ENCODE data around the gene MIER1. TPM values are rescaled to one million over a fixed set of nuclear protein-coding genes. Genes with fewer than 3 reads are reported as not detected.
A peak's percentile ranks its signal among the peaks of the same experiment; 100 is the strongest.

MIER1 gene
- total RNA-seq, 1 experiment from 2014 or later: 28.7 TPM

DNA sequence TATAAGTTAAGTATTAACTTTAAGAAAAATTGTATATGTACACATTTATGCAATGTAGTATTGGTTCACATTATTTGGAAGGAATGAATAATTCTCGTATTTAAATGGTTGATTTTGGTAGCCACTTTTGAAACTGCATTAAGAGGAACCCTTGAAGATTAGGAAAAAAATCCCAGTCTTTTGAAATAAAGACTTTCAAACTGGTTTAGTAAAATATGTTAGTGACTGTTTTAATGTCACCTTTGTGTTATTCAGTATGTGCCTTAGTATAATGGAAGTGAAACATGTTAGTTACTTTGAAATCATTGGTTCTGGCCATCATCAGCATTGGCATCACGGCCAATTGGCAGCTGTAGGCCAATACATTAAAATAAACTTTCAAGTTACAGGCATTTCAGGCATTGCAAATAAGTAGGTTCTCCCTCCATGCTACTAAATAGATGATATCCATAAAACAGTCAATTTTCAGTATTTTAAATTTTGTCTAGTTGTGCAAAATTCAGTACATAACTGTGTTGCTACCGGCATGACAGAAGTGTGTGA is 4.4 kb downstream of the MIER1 start:
- DNase-seq (ENCODE audit: low read depth, low spot score): no peak
- Histone ChIP-seq H3K4me3 (replicated peaks in 1 of 2; ENCODE audit: low read depth in 1 of 2, low read length in 2 of 2) (peak overlapping the region; percentile 35 to 77), H3K27me3 (ENCODE audit: insufficient read depth, low read length) (no peaks in the 10 kb centered on the region), H3K9ac (ENCODE audit: low read length) (peak overlapping the region; percentile 84), H3K4me1 (ENCODE audit: control insufficient read depth in 1 of 2, insufficient read depth in 2 of 2, low read length in 2 of 2) (peaks cover 18 to 25% of the 10 kb centered on the region in 2 experiments; a peak in 3 of 4 replicates), H4K20me1 (ENCODE audit: insufficient read depth) (no peaks in the 10 kb centered on the region), H3K9me3 (ENCODE audit: control insufficient read depth in 1 of 2, insufficient read depth in 1 of 2, low read depth in 1 of 2, low read length in 2 of 2) (no peaks in the 10 kb centered on the region), H3K4me2 (ENCODE audit: low read length) (peak overlapping the region; percentile 86), H3K36me3 (ENCODE audit: control insufficient read depth in 1 of 2, insufficient read depth in 2 of 2, low read length in 2 of 2) (no peaks in the 10 kb centered on the region), H3K79me2 (ENCODE audit: insufficient read depth, low read length) (peaks cover 73% of the 10 kb centered on the region), H3K27ac (ENCODE audit: low read depth, low read length) (peak overlapping the region; percentile 83), H3K9me2 (ENCODE audit: insufficient read depth) (no peaks in the 10 kb centered on the region), H2AFZ (ENCODE audit: low read depth, low read length, poor library complexity, severe bottlenecking) (no peak overlapping the region)
- CTCF ChIA-PET: no interaction called here
- intact Hi-C loops (cut with micrococcal nuclease): no loop called here
- no peak for ATAC-seq
- RAD21 ChIA-PET (ENCODE audit: low non-redundant PET in 1 of 2, low total read pairs in 2 of 2, uncharacterized antibody in 2 of 2, unreplicated experiment in 2 of 2): no interaction called here
- POLR2A ChIA-PET: no interaction called here
- no TSS peak for BruUV-seq (replicated peaks)
- TF ChIP-seq, protein P1, sequence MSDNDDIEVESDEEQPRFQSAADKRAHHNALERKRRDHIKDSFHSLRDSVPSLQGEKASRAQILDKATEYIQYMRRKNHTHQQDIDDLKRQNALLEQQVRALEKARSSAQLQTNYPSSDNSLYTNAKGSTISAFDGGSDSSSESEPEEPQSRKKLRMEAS (IDR thresholded peaks at IDR 0.05): 0 out of 2 replicates have a peak, but pooled peaks have one; percentile 6
- no peak for TF ChIP-seq YY1 (IDR thresholded peaks at IDR 0.05; ENCODE audit: extremely low read depth, insufficient replicate concordance, low read depth, low read length)
- no peak for TF ChIP-seq EZH2 (IDR thresholded peaks at IDR 0.05)
- TF ChIP-seq ZFX (IDR thresholded peaks at IDR 0.05): no peak
- no peak for TF ChIP-seq POLR2A (IDR thresholded peaks at IDR 0.05; ENCODE audit: borderline replicate concordance, extremely low read depth, insufficient read depth, insufficient read length)

DNA sequence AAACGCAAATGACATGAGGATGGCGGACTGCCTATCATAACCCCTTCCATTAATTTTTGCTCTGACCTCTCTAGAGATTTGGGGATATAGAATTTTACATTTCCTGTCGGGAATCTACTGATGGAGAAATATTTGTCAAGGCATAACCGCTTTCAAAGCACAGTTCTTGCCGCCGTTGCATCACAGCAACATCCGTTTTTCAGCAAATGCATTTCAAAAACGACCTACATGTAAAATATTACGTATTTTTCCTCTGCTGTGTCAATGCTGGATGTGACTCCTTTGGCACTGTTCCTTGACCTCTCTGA is 4.9 kb downstream of the MIER1 start:
- RAD21 ChIA-PET (ENCODE audit: low non-redundant PET in 1 of 2, low total read pairs in 2 of 2, uncharacterized antibody in 2 of 2, unreplicated experiment in 2 of 2): no interaction called here
- TF ChIP-seq CBX3 (IDR thresholded peaks at IDR 0.05; ENCODE audit: low read depth) (0 out of 2 replicates have a peak, but pooled peaks have one; percentile 35), TCF7L2 (IDR thresholded peaks at IDR 0.05; ENCODE audit: borderline replicate concordance, extremely low read depth, insufficient read depth, insufficient read length) (no peak), SRF (IDR thresholded peaks at IDR 0.05; ENCODE audit: low read depth) (peak; percentile 26; the same call in 1 of the 2 replicates), CEBPB (IDR thresholded peaks at IDR 0.05; ENCODE audit: low read depth) (0 out of 2 replicates have a peak, but pooled peaks have one; percentile 30), EGR1 (IDR thresholded peaks at IDR 0.05; ENCODE audit: low read depth) (no peak), FOSL1 (IDR thresholded peaks at IDR 0.05; ENCODE audit: low read depth) (no peak), ZFX (IDR thresholded peaks at IDR 0.05) (no peak)
- TF ChIP-seq, protein P1 (IDR thresholded peaks at IDR 0.05): 0 out of 2 replicates have a peak, but pooled peaks have one; percentile 30
- Histone ChIP-seq H3K4me2 (ENCODE audit: low read length) (peak overlapping the region; percentile 86), H3K9ac (ENCODE audit: low read length) (peak overlapping the region; percentile 84), H3K27me3 (ENCODE audit: insufficient read depth, low read length) (no peaks in the 10 kb centered on the region), H3K27ac (ENCODE audit: low read depth, low read length) (peak overlapping the region; percentile 83), H3K79me2 (ENCODE audit: insufficient read depth, low read length) (peaks cover 74% of the 10 kb centered on the region), H4K20me1 (ENCODE audit: insufficient read depth) (no peaks in the 10 kb centered on the region), H3K9me3 (ENCODE audit: control insufficient read depth in 1 of 2, insufficient read depth in 1 of 2, low read depth in 1 of 2, low read length in 2 of 2) (no peaks in the 10 kb centered on the region), H3K36me3 (ENCODE audit: control insufficient read depth in 1 of 2, insufficient read depth in 2 of 2, low read length in 2 of 2) (no peaks in the 10 kb centered on the region), H3K9me2 (ENCODE audit: insufficient read depth) (no peaks in the 10 kb centered on the region), H2AFZ (ENCODE audit: low read depth, low read length, poor library complexity, severe bottlenecking) (no peak overlapping the region), H3K4me3 (replicated peaks in 1 of 2; ENCODE audit: low read depth in 1 of 2, low read length in 2 of 2) (peak overlapping the region; percentile 35 to 77), H3K4me1 (ENCODE audit: control insufficient read depth in 1 of 2, insufficient read depth in 2 of 2, low read length in 2 of 2) (peaks cover 18 to 25% of the 10 kb centered on the region in 2 experiments; a peak in 3 of 4 replicates)
- DNase-seq (ENCODE audit: low read depth, low spot score) (no peak), ATAC-seq (no peak)
- intact Hi-C loops (cut with micrococcal nuclease): no loop called here
- no TSS peak for BruUV-seq (replicated peaks)
- CTCF ChIA-PET: no interaction called here
- POLR2A ChIA-PET: no interaction called here
